ENCODE results near the gene PRR11. TPM values are rescaled to one million over a fixed set of nuclear protein-coding genes. Genes with fewer than 3 reads are reported as not detected.
A peak's percentile ranks its signal among the peaks of the same experiment; 100 is the strongest.

Gene PRR11
- total RNA-seq, 1 experiment from 2014 or later = 90.4 TPM

DNA sequence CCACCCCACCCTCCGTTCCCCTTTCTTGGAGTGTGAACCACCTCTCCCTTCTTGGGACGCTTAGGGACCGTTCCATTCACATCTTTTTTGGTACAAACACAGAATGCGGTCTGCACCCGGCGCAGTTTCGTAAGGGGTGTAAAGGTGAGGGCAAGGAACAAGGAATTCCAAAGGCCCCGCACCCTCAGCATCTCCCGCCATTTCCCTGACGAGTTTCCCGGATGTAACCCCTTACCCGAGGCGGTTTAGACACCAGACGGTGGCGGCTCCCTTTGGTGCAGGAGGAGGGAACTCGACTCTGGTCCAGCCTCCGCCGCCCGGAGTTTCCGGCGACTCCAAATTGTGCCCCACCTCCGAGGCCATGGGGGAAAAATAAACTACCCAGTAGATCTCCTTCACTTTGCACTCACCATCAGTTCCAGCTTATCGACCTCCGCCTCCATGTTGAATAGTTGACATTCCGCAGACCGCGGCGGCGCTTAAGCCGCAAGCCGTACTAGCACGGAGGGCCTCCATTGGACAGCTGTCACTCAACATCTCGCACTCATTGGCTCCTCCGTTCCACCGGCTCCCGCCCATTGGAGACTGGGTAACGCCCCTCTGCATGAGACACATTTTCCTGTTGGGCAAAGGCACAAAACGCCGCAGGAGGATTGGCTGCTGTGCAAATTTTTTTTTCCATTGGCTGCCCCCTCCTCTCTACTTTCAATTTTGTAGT lies 666 bp upstream of the PRR11 start, which contains the start of gene SKA2 (continued):
- TF ChIP-seq E2F5 (CRISPR knock-in tag; IDR thresholded peaks at IDR 0.05) = peak; percentile 74
- peak; percentile 96 for TF ChIP-seq TEAD4 (CRISPR knock-in tag; IDR thresholded peaks at IDR 0.05)
- peak; percentile 97; the same call in 1 of the 2 replicates for TF ChIP-seq TEAD1 (CRISPR knock-in tag; IDR thresholded peaks at IDR 0.05)
- TF ChIP-seq ARID4B (CRISPR knock-in tag; IDR thresholded peaks at IDR 0.05; ENCODE audit: borderline replicate concordance) = 0 out of 2 replicates have a peak, but pooled peaks have one; percentile 38
- TF ChIP-seq HMGA2 (CRISPR knock-in tag; IDR thresholded peaks at IDR 0.05) = peak; percentile 25; the same call in 1 of the 2 replicates
- no peak for TF ChIP-seq CTCF (IDR thresholded peaks at IDR 0.05)
- TF ChIP-seq, protein P1, sequence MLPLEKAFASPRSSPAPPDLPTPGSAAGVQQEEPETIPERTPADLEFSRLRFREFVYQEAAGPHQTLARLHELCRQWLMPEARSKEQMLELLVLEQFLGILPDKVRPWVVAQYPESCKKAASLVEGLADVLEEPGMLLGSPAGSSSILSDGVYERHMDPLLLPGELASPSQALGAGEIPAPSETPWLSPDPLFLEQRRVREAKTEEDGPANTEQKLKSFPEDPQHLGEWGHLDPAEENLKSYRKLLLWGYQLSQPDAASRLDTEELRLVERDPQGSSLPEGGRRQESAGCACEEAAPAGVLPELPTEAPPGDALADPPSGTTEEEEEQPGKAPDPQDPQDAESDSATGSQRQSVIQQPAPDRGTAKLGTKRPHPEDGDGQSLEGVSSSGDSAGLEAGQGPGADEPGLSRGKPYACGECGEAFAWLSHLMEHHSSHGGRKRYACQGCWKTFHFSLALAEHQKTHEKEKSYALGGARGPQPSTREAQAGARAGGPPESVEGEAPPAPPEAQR (CRISPR knock-in tag; IDR thresholded peaks at IDR 0.05) = peak; percentile 86; the same call in 1 of the 2 replicates
- TF ChIP-seq USF1 (CRISPR knock-in tag; IDR thresholded peaks at IDR 0.05) = no peak
- TF ChIP-seq JUN (CRISPR knock-in tag; IDR thresholded peaks at IDR 0.05) = 0 out of 2 replicates have a peak, but pooled peaks have one; percentile 29
- no peak for TF ChIP-seq ZNF416 (CRISPR knock-in tag; IDR thresholded peaks at IDR 0.05)
- TF ChIP-seq E2F1 (CRISPR knock-in tag; IDR thresholded peaks at IDR 0.05) = 0 out of 2 replicates have a peak, but pooled peaks have one; percentile 50

GRCh38 chr17:59160157-59161025 lies 4.8 kb downstream of the PRR11 start:
- H3K27me3 Mint-ChIP-seq (ENCODE audit: low read depth) = no peaks in the 10 kb centered on the region
- 0 out of 2 replicates have a peak overlapping the region, but pooled peaks have one; percentile 53 for H3K27ac Mint-ChIP-seq
- H3K9me3 Mint-ChIP-seq = no peaks in the 10 kb centered on the region
- CTCF ChIA-PET = no interaction called here
- no peak for ATAC-seq
- H3K4me1 Mint-ChIP-seq = peaks cover 16% of the 10 kb centered on the region
- H3K4me3 Mint-ChIP-seq = no peak overlapping the region
- POLR2A ChIA-PET = no interaction called here
- DNase-seq (ENCODE audit: low spot score) = no peak
- H3K36me3 Mint-ChIP-seq = no peaks in the 10 kb centered on the region
- TF ChIP-seq ZNF219 (CRISPR knock-in tag; IDR thresholded peaks at IDR 0.05; ENCODE audit: borderline replicate concordance) = no peak
- TF ChIP-seq ZMAT4 (CRISPR knock-in tag; IDR thresholded peaks at IDR 0.05) = no peak
- no peak for TF ChIP-seq ZBTB43 (CRISPR knock-in tag; IDR thresholded peaks at IDR 0.05)
- TF ChIP-seq SMAD3 (CRISPR knock-in tag; IDR thresholded peaks at IDR 0.05; ENCODE audit: borderline replicate concordance) = no peak
- no peak for TF ChIP-seq ZNF396 (CRISPR knock-in tag; IDR thresholded peaks at IDR 0.05; ENCODE audit: borderline replicate concordance)
- TF ChIP-seq ZNF138 (CRISPR knock-in tag; conservative IDR thresholded peaks at IDR 0.05) = no peak
- TF ChIP-seq ZNF416 (CRISPR knock-in tag; IDR thresholded peaks at IDR 0.05) = no peak
- TF ChIP-seq CREB1 (CRISPR knock-in tag; IDR thresholded peaks at IDR 0.05) = no peak
